ENCODE data around the gene ANKRD11.

- TF ChIP-seq JUN (IDR thresholded peaks at IDR 0.05; ENCODE audit: borderline replicate concordance, insufficient read depth, insufficient read length, low read depth) (no peak), CTCF (IDR thresholded peaks at IDR 0.05; ENCODE audit: extremely low read depth in 1 of 2, insufficient read depth in 1 of 2, low read depth in 1 of 2, low read length in 2 of 2) (no peak), MYC (IDR thresholded peaks at IDR 0.05; ENCODE audit: low read depth, low read length) (no peak), POLR2AphosphoS5 (IDR thresholded peaks at IDR 0.05; ENCODE audit: insufficient read depth, low read depth, low read length) (peak; percentile 65), POLR2A (IDR thresholded peaks at IDR 0.05; ENCODE audit: low read depth, low read length) (peak; percentile 42)
Observed at GRCh38 chr16:89506113-89506504, 15.7 kb upstream of the ANKRD11 start.
